Pulmonary artery endothelial cell (primary cell): ENCODE measurements around the gene PPAN. TPM values are rescaled to one million over a fixed set of nuclear protein-coding genes. Genes with fewer than 3 reads are reported as not detected.

Experiments
- DNase-seq: peaks from one replicate; pipeline ENCODE4 v3.0.0-alpha.2; 2011; ENCODE audit warnings: low read depth, low spot score
- total RNA-seq: library from RNA; depleted of rRNA; stranded (reverse); fragments of >200 nt; gene quantifications from 2 replicates; pipeline ENCODE4 v1.2.3, GENCODE V29; 2014

PPAN gene
- total RNA-seq, result 41.2 and 51.6 TPM in 2 replicates

- DNase-seq, result peak; percentile 94
Observed at GRCh38 chr19:10106100-10106936, at the start of gene PPAN. Gene PPAN, plus strand, starts transcription at chr19:10106362. Its CDS starts 33 bp downstream, at chr19:10106395.

DNA sequence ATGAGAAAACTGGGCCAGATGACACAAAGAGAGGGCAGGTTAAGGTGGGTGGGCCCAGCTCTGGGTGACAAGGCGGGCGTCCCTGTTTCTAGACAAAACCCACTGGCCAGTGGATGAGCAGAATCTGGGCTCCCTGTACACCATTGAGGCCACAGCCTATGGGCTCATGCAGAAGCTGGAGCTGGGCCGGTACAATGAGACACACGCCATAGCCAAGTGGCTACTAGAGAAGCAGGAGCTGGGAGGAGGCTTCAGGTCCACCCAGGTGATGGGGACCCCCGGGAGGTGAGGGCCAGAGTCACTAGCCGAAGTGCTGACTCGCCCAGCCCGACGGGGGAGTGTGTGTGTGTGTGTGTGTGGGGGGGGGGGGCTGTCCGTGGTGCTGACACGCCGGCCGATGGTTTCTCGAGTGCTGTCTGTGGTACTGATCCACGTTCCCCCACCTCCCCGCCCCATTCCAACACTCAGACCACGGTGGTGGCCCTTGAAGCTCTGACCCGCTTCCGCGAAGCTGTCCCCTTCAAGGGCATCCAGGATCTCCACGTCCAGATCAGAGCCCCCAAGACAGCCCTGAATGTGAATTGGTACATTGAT, 44.3 kb upstream of the PPAN start:
- no peak for DNase-seq

DNA sequence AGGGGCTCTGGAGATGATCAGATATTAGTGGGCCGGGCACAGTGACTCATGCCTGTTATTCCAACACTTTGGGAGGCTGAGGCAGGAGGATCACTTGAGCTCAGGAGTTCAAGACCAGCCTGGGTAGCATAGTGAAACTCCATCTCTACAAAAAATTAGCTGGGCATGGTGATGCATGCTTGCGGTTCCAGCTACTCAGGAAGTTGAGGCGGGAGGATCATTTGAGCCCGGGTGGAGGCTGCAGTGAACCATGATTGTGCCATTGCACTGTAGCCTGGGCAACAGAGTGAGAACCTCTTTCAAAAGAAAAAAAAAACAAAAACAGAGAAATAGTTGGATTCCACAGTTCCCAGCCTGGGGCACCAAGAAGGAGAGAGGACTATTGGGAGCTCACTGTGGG, 38.0 kb upstream of the PPAN start:
- DNase-seq, result no peak

DNA sequence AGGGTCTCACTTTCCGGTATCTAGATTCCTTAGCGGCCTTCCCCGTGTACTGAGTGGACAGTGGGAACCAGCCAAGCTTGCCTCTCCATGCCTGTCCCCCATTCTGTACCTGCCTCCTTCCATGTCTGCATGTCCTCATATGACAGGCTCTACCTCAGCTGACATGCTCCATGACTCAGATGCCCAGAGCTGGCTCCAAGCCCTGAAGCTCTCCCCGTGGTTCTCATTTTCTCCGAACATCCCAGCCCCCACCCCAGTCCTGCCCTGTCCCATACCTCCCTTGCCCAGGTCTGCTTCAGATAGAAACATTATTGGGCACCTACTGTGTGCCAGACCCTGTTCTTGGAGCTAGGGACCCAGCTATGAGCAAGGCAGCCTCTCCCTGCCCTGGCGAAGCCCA, 37.1 kb upstream of the PPAN start:
- DNase-seq, result no peak

GRCh38 chr19:10070730-10071446, 35.3 kb upstream of the PPAN start:
- no peak for DNase-seq

DNA sequence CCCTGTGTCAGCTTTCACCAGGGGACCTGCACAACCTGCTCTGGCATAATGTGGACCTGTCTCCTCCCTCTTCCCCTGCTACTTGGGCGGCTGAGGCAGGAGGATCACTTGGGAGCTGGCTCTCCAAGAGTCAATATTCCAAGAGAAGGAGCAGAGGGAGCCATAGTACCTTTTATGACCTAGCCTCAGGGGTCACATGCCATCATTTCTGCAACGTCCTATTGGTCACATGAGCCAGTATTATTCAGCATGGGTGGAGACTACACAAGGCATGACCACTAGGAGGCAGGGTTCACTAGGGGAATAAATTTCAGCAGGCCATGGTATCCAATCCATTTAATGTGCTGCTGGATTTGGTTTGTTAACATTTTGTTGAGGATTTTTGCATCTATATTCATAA, 32.0 kb upstream of the PPAN start:
- no peak for DNase-seq

- DNase-seq, result no peak
Observed at GRCh38 chr19:10076535-10076934, 29.6 kb upstream of the PPAN start.

DNA sequence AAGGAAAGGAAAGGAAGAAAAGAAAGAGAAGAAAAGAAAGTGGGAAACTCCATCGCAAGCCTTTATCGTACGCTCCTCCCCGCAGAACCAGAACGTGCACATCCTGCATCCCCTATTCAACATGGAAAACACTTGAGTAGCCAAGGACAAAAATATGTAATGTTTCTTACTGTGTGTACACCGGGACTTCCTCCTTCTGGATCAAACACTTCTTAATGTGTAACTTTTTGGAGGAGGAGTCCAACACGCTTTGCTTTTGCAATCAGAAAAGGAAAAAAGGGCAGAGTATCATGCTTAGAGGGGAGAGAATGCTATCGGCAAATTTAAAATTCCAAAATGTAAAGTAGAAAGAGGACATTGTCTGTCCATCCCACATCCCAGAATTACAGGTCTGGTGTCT, 27.8 kb upstream of the PPAN start:
- no peak for DNase-seq

GRCh38 chr19:10079031-10079453, 27.1 kb upstream of the PPAN start:
- DNase-seq, result no peak

DNA sequence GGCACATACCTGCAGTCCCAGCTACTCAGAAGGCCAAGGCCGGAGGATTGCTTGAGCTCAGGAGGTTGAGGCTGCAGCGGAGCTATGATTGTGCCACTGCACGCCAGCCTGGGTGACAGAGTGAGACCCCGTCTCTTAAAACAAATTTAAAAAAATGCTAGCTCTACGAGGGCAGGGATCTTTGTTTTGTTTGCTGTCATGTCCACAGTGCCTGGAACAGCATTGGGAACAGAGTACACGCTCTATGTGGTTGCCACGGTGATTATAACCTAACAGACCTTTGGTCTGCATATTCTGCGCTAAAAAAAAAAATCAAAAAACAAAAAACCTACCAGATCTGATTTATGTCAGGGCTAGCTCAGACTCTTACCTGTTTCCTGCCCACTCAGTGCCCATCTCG, 22.3 kb upstream of the PPAN start:
- no peak for DNase-seq

DNA sequence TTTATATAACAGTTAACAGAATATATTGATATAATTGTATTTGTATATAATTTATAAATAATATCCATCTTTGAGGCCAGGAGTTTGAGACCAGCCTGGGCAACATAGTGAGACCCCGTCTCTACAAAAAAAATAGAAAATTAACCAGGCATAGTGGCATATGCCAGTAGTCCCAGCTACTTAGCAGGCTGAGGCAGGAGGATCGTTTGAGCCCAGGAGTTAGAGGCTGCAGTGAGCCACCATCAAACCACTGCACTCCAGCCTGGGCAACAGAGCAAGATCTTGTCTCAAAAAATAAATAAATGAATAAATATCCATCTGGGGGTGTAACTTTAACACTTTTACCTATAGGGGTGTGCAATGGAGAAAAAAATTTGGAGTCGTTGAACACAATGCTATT, 21.4 kb upstream of the PPAN start:
- DNase-seq, result no peak

DNA sequence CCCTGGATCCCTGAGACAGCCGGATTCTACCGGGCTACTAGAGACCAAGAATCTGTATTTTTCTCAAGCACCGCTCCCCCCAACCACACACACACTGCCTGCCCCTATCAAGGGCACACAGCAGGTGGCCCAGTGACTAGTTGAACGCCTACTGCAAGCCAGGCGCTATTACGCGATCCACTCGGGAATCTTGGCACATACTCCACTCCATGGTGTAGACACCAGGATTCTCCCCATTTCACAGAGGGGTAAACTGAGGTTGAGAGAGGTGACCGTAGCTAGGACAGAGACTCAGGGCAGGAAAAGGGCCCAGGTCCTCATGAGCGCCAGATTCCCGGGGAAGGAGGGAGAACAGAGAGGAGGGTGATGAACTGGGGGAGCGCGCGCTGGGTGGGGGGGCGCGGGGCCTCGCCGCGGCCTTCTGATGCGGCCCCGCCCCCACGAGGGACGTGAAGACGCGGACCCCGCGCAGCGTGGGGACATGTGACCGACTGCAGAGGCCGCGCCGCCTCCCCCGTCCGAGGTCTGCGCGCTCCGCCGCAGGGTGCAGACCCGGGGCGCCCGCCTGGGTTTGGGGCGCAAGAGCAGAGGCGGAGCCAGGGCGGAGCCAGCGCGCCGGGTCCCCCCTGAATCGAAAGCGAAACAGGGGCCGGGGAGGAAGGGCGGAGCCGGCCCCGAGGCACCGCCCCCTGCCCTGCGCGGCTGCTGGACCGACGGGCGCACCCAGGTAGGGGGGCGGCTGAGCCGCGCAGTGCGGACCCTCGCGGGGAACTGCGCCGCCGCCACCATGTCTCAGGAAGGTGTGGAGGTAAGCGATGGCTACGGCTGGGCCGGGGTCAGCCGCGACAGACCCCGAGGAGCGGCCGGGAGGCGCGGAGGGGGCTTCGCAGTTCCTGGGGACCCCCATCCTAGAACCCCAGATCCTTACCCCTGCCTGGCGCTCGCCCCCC, 20.2 kb upstream of the PPAN start, which contains the start of gene SHFL:
TSS of gene SHFL (plus strand) at position 677 of the 950 bp plus-strand sequence. CDS start at position 788, 111 bp downstream.
- no peak for DNase-seq

GRCh38 chr19:10086591-10087192, 19.5 kb upstream of the PPAN start:
- DNase-seq, result no peak

- no peak for DNase-seq
Observed at GRCh38 chr19:10087296-10088061, 18.7 kb upstream of the PPAN start.

- DNase-seq, result no peak
Observed at GRCh38 chr19:10088949-10089554, 17.1 kb upstream of the PPAN start.

DNA sequence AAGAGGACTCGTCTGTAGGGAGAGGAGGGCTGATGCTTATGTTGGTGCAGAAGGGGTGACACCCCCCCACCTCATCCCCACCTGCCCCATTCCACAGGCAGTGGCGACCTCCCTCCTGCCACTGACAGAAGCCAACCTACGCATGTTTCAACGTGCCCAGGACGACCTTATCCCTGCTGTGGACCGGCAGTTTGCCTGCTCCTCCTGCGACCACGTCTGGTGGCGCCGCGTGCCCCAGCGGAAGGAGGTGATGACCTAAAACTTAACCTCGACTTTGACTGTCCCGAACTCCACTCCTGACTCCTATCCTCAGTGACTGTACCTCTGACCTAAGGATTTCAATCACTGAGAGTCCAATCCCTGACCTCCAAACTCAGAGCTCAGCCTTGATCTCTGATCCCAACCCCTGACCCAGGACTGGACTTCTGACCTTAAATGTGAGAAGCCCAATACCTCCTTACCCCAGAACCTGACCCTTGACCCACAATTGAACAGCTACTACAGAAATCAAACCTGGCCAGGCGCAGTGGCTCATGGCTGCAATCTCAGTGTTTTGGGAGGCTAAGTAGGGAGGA, 16.3 kb upstream of the PPAN start:
- DNase-seq, result no peak

- no peak for DNase-seq
Observed at GRCh38 chr19:10091370-10091687, 14.8 kb upstream of the PPAN start.

DNA sequence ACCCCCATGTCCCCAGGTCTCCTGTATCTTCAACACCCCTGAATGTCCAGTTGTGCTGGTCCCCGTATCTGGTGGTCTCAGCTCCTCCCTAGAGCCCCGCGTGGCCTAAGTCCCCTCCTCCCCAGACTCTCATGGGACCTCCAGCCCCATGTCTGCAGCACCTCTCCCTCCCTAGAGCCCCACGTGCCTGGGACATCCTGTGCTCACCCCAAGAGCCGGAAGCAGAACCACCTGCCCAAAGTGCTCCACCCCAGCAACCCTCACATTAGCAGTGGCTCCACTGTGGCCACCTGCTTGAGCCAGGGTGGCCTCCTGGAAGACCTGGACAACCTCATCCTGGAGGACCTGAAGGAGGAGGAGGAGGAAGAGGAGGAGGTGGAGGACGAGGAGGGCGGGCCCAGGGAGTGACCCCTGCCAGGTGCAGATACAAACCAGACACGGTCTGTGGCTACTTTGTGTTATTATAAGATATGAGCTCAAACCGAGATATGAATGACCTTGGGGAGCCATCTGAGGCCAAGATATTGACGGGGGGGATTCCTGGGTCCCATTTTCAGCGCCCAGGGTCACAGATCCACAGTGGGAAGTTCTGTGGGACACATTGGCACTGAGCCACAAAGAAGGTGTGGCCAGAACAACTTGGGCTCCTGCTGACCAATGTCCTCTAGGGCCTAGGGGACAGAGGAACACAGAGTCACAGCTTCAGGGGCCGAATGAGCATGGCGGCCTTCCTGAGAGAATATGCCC, 14.1 kb upstream of the PPAN start:
- no peak for DNase-seq
